Renal pelvis (tissue), 4 donors: ENCODE measurements around the gene ABCA7. TPM values are rescaled to one million over a fixed set of nuclear protein-coding genes. Genes with fewer than 3 reads are reported as not detected.

Source experiments
- DNase-seq: peaks from one replicate; pipeline ENCODE4 v3.0.0-alpha.2; 2013
- polyA plus RNA-seq, 3 donors: library from polyadenylated mRNA; unstranded; fragments of 120-200 nt; gene quantifications; one replicate each; pipeline ENCODE4 v1.2.1, GENCODE V29; 2013; ENCODE audit not compliant: insufficient read length in 3 of 3

The ABCA7 gene
- polyA plus RNA-seq, 3 donors, result 8.9 to 11.6 (median 9.6) TPM

DNA sequence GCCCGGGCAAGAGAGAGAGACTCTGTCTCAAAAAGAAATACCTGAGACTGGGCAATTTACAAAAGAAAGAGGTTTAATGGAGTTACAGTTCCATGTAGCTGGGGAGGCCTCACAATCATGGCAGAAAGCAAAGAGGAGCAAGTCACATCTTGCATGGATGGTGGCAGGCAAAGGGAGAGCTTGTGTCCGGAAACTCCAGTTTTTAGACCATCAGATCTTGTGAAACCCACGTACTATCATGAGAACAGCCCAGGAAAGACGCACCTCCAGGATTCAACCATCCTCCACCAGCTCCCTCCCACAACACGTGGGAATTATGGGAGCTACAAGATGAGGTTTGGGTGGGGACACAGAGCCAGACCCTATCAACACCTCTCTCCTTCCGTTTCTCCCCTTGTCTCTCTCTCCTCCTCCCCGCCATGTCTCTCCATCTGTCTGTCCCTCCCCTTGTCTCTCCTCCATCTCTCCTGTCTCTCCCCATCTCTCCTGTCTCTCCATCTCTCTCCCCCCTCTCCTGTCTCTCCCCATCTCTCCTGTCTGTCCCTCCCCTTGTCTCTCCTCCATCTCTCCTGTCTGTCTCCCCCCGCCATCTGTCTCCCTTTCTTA lies 45.2 kb downstream of the ABCA7 start:
- no peak for DNase-seq

GRCh38 chr19:1085676-1086442 lies 46.0 kb downstream of the ABCA7 start:
- no peak for DNase-seq

- no peak for DNase-seq
These were observed 46.7 kb downstream of the ABCA7 start for GRCh38 chr19:1086613-1087012.

DNA sequence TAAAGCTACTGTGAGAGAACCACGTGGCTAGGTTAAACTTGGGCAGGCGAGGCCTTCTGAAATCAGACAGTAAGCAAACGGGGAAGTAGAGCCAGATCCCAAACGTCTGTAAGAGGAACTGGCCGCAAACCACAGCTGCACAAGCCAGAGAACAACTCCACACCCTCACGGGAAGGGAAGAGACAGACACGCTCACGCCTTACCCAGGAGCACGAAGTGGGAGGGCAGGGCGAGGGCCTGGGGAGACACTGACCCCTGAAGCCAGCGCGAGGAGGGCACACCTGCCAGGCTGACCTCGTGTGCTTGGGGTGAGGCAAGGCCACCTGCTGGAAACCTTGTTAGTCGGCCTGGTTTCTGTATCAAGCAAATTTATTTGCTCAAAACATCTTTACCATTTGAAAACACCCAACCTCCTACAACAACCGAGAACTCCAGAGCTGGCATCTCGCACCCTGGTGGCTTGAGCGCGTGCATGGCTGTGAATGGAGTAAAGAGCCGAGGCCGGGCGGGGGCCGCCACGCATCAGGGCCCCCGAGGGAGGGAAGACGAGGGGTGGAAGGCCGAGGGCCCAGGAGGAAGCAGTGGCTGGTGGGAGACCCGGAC lies 48.0 kb downstream of the ABCA7 start:
- DNase-seq, result no peak

DNA sequence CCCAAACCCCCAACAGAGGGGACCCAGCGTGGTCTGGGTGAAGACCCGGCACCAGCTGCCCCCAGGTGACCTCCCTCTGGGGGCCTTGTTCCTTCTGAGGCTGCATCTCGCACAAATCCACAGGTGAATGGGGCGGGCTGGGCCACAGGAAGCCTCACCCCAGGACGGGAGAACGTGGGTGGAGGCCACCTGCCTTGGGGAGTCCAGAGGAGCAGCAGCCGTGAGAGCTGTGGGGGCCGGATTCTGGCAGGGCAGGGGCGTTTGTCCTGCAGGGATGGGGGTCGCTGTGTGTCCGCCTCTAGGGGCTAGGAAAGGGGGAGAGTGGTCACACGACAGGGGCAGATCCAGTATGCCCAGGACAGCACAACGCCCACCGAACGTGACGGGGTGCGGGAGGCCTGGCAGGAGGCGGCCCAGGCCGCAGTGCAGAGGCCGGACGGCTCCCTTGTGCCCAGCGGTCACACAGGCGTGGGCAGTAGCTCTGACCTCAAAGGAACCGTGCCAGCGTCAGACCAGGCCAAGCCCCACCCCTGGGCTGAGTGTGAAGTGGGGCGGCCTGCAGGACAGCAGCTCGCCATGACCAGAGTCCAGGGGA lies 48.6 kb downstream of the ABCA7 start:
- DNase-seq, result no peak

DNA sequence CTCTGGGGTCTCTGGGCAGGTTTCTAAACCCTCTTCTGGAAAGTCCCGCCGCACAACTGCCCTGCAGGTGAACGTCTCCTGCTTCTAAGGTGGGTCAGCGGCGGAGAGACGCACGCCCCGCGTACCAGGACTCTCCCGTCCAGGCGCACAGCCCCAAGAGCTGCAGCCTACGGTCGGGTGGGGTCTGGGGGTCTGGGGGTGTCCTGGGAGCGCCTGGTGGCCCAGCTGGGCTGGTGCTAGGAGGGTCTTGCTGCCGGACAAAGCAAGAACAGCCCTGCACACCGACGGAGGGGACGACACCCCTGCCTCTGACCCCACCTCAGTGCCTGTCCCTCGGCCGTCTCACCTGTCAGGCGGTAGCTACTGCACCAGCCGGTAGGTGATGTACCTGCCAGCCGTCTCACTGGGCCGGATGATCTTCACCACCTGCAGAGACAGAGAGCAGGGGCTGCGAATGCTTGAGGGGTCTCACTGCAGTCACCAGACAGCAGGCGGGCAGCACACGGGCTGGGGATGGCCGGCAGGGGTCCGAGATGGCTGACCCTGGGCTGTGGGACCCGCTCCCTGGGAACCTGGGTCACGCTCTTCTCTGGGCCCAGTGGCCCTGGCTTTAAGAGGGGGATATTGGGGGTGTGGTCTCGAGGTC lies 49.3 kb downstream of the ABCA7 start:
- no peak for DNase-seq

GRCh38 chr19:1089891-1090290 lies 50.0 kb downstream of the ABCA7 start:
- no peak for DNase-seq

GRCh38 chr19:1090731-1091543 lies 51.0 kb downstream of the ABCA7 start:
- no peak for DNase-seq

GRCh38 chr19:1091544-1092175 lies 51.8 kb downstream of the ABCA7 start:
- no peak for DNase-seq

GRCh38 chr19:1093330-1093729 lies 53.4 kb downstream of the ABCA7 start:
- no peak for DNase-seq

GRCh38 chr19:1093811-1094553 lies 54.1 kb downstream of the ABCA7 start:
- DNase-seq, result no peak

GRCh38 chr19:1094655-1094977 lies 54.7 kb downstream of the ABCA7 start:
- no peak for DNase-seq

GRCh38 chr19:1094978-1095701 lies 55.2 kb downstream of the ABCA7 start, which contains the start of gene POLR2E:
TSS of gene POLR2E (minus strand) at chr19:1095375. CDS start at chr19:1095315, 60 bp downstream.
- DNase-seq, result peak; percentile 97

DNA sequence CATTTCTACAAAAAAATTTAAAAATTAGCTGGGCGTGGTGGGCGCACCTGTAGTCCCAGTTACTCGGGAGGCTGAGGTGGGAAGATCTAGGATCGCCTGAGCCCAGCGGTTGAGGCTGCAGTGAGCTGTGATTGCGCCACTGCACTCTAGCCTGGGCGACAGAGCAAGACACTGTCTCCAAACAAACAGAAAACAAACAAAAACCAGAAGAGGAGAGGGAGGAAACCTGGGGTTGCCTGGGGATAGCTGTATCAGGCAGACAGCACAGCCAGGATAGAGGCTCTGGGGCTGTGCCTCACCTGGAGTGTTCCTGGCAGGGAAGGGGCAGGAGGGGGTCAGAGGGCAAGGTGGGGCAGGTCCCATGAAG lies 57.9 kb downstream of the ABCA7 start:
- no peak for DNase-seq

DNA sequence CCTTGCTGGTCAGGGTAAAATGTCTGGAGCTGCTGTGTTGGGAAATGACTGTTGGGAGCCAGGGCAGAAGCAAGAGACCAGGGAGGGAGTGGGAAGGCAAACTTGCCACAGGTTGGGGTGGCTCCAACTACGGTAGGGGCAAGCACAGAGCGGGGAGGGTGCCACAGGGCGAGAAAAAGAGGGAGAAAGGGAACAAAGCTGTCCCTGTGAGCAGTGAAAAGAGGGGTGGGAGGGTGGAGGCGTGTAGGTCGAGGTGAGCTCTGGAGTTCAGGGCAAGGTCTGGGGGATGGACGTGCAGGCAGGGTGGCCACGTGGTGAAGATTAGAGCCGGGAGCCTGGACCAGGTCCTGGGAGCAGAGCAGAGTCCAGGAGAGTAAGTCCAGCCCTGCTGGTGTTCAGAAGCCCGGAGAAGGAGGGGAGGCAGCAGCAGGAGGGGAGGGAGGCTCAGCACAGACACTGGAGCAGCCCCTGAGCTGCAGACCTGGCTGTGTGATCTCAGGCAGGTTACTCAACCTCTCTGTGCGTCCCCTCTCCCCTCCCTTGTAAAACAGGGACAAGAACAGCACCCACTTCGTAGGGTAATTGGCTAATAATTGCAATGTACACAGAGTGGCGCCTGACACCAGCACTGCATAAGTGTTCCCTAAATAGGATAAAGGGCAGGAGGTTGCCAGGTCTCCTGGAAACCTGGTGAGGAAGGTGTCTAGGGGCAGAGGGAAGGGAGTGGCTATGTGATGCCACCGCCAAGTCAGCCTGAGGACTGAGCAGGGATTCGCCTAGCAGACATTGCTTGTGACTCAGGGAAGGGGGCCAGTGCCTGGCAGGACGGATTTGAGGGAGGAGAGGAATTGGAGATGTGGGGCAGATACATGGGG lies 58.5 kb downstream of the ABCA7 start:
- no peak for DNase-seq

- no peak for DNase-seq
These were observed 61.4 kb downstream of the ABCA7 start for GRCh38 chr19:1101337-1101698.

GRCh38 chr19:1102407-1103131 lies 62.7 kb downstream of the ABCA7 start:
- no peak for DNase-seq

DNA sequence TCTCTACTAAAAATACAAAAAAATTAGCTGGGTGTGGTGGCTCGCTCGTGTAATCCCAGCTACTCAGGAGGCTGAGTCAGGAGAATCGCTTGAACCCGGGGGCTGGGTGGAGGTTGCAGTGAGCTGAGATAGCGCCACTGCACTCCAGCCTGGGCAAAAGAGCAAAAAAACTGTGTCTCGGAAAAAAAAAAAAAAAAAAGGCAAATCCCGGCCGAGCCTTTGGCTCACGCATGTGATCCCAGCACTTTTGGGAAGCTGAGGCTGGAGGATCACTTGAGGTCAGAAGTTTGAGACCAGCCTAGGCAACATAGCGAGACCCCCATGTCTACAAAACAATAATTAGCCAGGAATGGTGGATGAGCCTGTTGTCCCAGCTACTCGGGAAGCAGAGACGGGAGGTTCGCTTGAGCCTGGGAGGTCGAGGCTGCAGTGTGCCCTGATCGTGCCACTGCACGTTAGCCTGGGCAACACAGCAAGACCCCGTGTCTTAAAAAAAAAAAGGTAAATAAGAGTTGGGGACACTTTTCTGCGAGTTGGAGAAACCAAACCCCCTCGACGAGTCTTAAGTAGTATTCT lies 63.3 kb downstream of the ABCA7 start:
- DNase-seq, result no peak
